Measurements from ENCODE around the gene SMC5. TPM values are rescaled to one million over a fixed set of nuclear protein-coding genes. Genes with fewer than 3 reads are reported as not detected.

SMC5 gene
- total and polyA plus RNA-seq, 2 of the 13 experiments (the other 11 are each of a cell fraction or from before 2014, with no cell fraction given): 7.2 to 26.7 TPM

- peak; percentile 65 for TF ChIP-seq HNRNPLL (IDR thresholded peaks at IDR 0.05; ENCODE audit: low read depth, low read length, poor library complexity, severe bottlenecking)
- peak; percentile 37; the same call in 1 of the 2 replicates for TF ChIP-seq IRF2 (CRISPR knock-in tag; IDR thresholded peaks at IDR 0.05)
- TF ChIP-seq PRMT3 (CRISPR knock-in tag; IDR thresholded peaks at IDR 0.05; ENCODE audit: borderline replicate concordance, low read depth): no peak; the same call in 1 of the 2 replicates
- TF ChIP-seq BHLHE40 (IDR thresholded peaks at IDR 0.05; ENCODE audit: low read length): no peak
- TF ChIP-seq KDM5B (CRISPR knock-in tag; IDR thresholded peaks at IDR 0.05; ENCODE audit: borderline replicate concordance): peak; percentile 77
- 0 out of 2 replicates have a peak, but pooled peaks have one; percentile 11 for TF ChIP-seq ELF3 (CRISPR knock-in tag; IDR thresholded peaks at IDR 0.05)
- peak; percentile 91 for TF ChIP-seq ZFP91 (CRISPR knock-in tag; IDR thresholded peaks at IDR 0.05; ENCODE audit: borderline replicate concordance)
- TF ChIP-seq ZNF790 (CRISPR knock-in tag; IDR thresholded peaks at IDR 0.05; ENCODE audit: borderline replicate concordance): peak; percentile 70; the same call in 1 of the 2 replicates
- TF ChIP-seq MXD4 (CRISPR knock-in tag; IDR thresholded peaks at IDR 0.05): peak; percentile 71
- TF ChIP-seq ZNF280D (CRISPR knock-in tag; IDR thresholded peaks at IDR 0.05): peak; percentile 48; the same call in 1 of the 2 replicates
- TF ChIP-seq CBX2 (IDR thresholded peaks at IDR 0.05; ENCODE audit: low read depth, low read length): no peak
- 0 out of 2 replicates have a peak, but pooled peaks have one; percentile 13 for TF ChIP-seq CBX2 (CRISPR knock-in tag; IDR thresholded peaks at IDR 0.05; ENCODE audit: low read depth)
- no peak for TF ChIP-seq KAT2B (IDR thresholded peaks at IDR 0.05; ENCODE audit: borderline replicate concordance, low read depth, low read length)
- TF ChIP-seq ZSCAN30 (CRISPR knock-in tag; IDR thresholded peaks at IDR 0.05): 0 out of 2 replicates have a peak, but pooled peaks have one; percentile 58
- TF ChIP-seq JUNB (CRISPR knock-in tag; IDR thresholded peaks at IDR 0.05; ENCODE audit: borderline replicate concordance): 0 out of 2 replicates have a peak, but pooled peaks have one; percentile 30
- TF ChIP-seq HIVEP1 (CRISPR knock-in tag; IDR thresholded peaks at IDR 0.05): 0 out of 2 replicates have a peak, but pooled peaks have one; percentile 10
- peak; percentile 84 for TF ChIP-seq ZNF691 (CRISPR knock-in tag; IDR thresholded peaks at IDR 0.05; ENCODE audit: borderline replicate concordance, low read depth)
- TF ChIP-seq MYC (CRISPR knock-in tag; IDR thresholded peaks at IDR 0.05; ENCODE audit: borderline replicate concordance): peak; percentile 69
- TF ChIP-seq HNRNPK (IDR thresholded peaks at IDR 0.05; ENCODE audit: low read depth, low read length, poor library complexity, severe bottlenecking): peak; percentile 76
- TF ChIP-seq ZNF234 (CRISPR knock-in tag; conservative IDR thresholded peaks at IDR 0.05): peak; percentile 69; the same call in 1 of the 2 replicates
- peak; percentile 61; the same call in 1 of the 3 replicates for TF ChIP-seq MXI1 (IDR thresholded peaks at IDR 0.05; ENCODE audit: borderline replicate concordance, low read depth, low read length)
- TF ChIP-seq ZBTB1 (CRISPR knock-in tag; IDR thresholded peaks at IDR 0.05; ENCODE audit: borderline replicate concordance): 0 out of 2 replicates have a peak, but pooled peaks have one; percentile 36
- peak; percentile 96 for TF ChIP-seq ZSCAN21 (CRISPR knock-in tag; IDR thresholded peaks at IDR 0.05; ENCODE audit: borderline replicate concordance)
These were observed at the start of gene SMC5 (continued) for GRCh38 chr9:70258692-70259511.

All from HepG2 (cell line).